Stimulated activated CD4-positive, alpha-beta T cell treated with anti-CD3 and anti-CD28 coated beads, Interleukin-4, amount 100 ng/mL, for 4 hours (primary cell): ENCODE measurements around the gene UBQLN1.
"Not testable (repeated sequence)": the region's sequence is repeated elsewhere in the genome, so short reads cannot be mapped to it uniquely, and the experiment has no call there.

Experiments used
- DNase-seq, 2 experiments: peaks; one replicate each; pipeline ENCODE4 v3.0.0-alpha.2; 2020

The UBQLN1 gene

GRCh38 chr9:83630938-83631457 lies 76.8 kb downstream of the UBQLN1 start:
- DNase-seq: no peak

GRCh38 chr9:83629433-83630104 lies 78.2 kb downstream of the UBQLN1 start:
- no peak for DNase-seq

GRCh38 chr9:83628540-83628939 lies 79.2 kb downstream of the UBQLN1 start:
- DNase-seq: no peak

GRCh38 chr9:83625178-83625577 lies 82.6 kb downstream of the UBQLN1 start:
- DNase-seq: no peak

- no peak for DNase-seq
Measured at GRCh38 chr9:83623679-83624076, 84.1 kb downstream of the UBQLN1 start.

GRCh38 chr9:83622939-83623678 lies 84.6 kb downstream of the UBQLN1 start, which contains the start of gene IDNK:
TSS of gene IDNK (plus strand) at chr9:83623143. CDS start at chr9:83623172, 29 bp downstream.
- DNase-seq: peak; percentile 44 to 63

GRCh38 chr9:83622433-83622938 lies 85.3 kb downstream of the UBQLN1 start:
- DNase-seq: peak in 1 of 2 experiments; percentile 49

- DNase-seq: peak; percentile 20 to 21
Measured at GRCh38 chr9:83620841-83621636, 86.7 kb downstream of the UBQLN1 start.

- no peak for DNase-seq
Measured at GRCh38 chr9:83617299-83617698, 90.5 kb downstream of the UBQLN1 start.

- DNase-seq: not testable (repeated sequence)
Measured at GRCh38 chr9:83613298-83613697, 94.5 kb downstream of the UBQLN1 start.
